ENCODE measurements around the gene LMNA.
"Not testable (repeated sequence)": the region's sequence is repeated elsewhere in the genome, so short reads cannot be mapped to it uniquely, and the experiment has no call there.

- TF ChIP-seq POLR2A, CTCF (IDR thresholded peaks at IDR 0.05): not testable (repeated sequence)
Measured at GRCh38 chr1:156182010-156182779, 67.7 kb downstream of the LMNA start.
